Measurements from ENCODE around the gene FAT1. TPM values are rescaled to one million over a fixed set of nuclear protein-coding genes. Genes with fewer than 3 reads are reported as not detected.
A peak's percentile ranks its signal among the peaks of the same experiment; 100 is the strongest.

Gene FAT1
- total RNA-seq, 1 donor from 2014 or later = 16.0 TPM

- no peak for DNase-seq
Measured at GRCh38 chr4:186650401-186651180, 73.1 kb downstream of the FAT1 start.

GRCh38 chr4:186647821-186648220 lies 75.8 kb downstream of the FAT1 start:
- no peak for DNase-seq

- DNase-seq = no peak
Measured at GRCh38 chr4:186644737-186645261, 78.9 kb downstream of the FAT1 start.

- DNase-seq = no peak
Measured at GRCh38 chr4:186644311-186644638, 79.4 kb downstream of the FAT1 start.

- DNase-seq = no peak
Measured at GRCh38 chr4:186643501-186644310, 80.0 kb downstream of the FAT1 start.

- no peak for DNase-seq
Measured at GRCh38 chr4:186642998-186643397, 80.7 kb downstream of the FAT1 start.

GRCh38 chr4:186642530-186642929 lies 81.1 kb downstream of the FAT1 start:
- no peak for DNase-seq

GRCh38 chr4:186634591-186635128 lies 89.0 kb downstream of the FAT1 start:
- DNase-seq = no peak

- DNase-seq = no peak
Measured at GRCh38 chr4:186633844-186634243, 89.8 kb downstream of the FAT1 start.

GRCh38 chr4:186630128-186630527 lies 93.5 kb downstream of the FAT1 start:
- DNase-seq = no peak

- no peak for DNase-seq
Measured at GRCh38 chr4:186628058-186628711, 95.5 kb downstream of the FAT1 start.

- no peak for DNase-seq
Measured at GRCh38 chr4:186627226-186627865, 96.3 kb downstream of the FAT1 start.

- DNase-seq = no peak
Measured at GRCh38 chr4:186624951-186625350, 98.7 kb downstream of the FAT1 start.

GRCh38 chr4:186623546-186623945 lies 100.1 kb downstream of the FAT1 start:
- no peak for DNase-seq

GRCh38 chr4:186622788-186623464 lies 100.7 kb downstream of the FAT1 start:
- peak; percentile 13 for DNase-seq

- no peak for DNase-seq
Measured at GRCh38 chr4:186621959-186622553, 101.6 kb downstream of the FAT1 start.

- DNase-seq = no peak
Measured at GRCh38 chr4:186619088-186619487, 104.6 kb downstream of the FAT1 start.

- DNase-seq = no peak
Measured at GRCh38 chr4:186617921-186618320, 105.7 kb downstream of the FAT1 start.

GRCh38 chr4:186607490-186607889 lies 116.2 kb downstream of the FAT1 start:
- no peak for DNase-seq

GRCh38 chr4:186606591-186606992 lies 117.1 kb downstream of the FAT1 start:
- DNase-seq = no peak

GRCh38 chr4:186605261-186605865 lies 118.3 kb downstream of the FAT1 start:
- no peak for DNase-seq

Data from dermis blood vessel endothelial cell (primary cell).